T-cell (primary cell): Measurements from ENCODE around the gene MEGF10. TPM values are rescaled to one million over a fixed set of nuclear protein-coding genes. Genes with fewer than 3 reads are reported as not detected.
"Not testable (repeated sequence)": the region's sequence is repeated elsewhere in the genome, so short reads cannot be mapped to it uniquely, and the experiment has no call there.

Source experiments
- ATAC-seq, 4 experiments: fragments of 200-7000 bp in 3 of 4; fragments of 150-1000 bp in 1 of 4; cut with Tn5 transposase; replicated peaks in 1 of 4; 1 replicate in 3 of 4; 2 replicates in 1 of 4; pipeline ENCODE4 v1.10.0; 2021; ENCODE audit warnings: moderate library complexity in 3 of 4, mild to moderate bottlenecking in 2 of 4, moderate number of reproducible peaks in 1 of 4
- CTCF ChIA-PET, 2 donors: fragments of 300-600 bp; sonication (Branson Sonifier 250); formaldehyde crosslinking; loops; one replicate each; lab custom pipeline; 2022; ENCODE audit warnings: antibody characterized with exemption in 2 of 2; lab: Charles Lee
- POLR2A ChIA-PET, 2 donors: fragments of 300-600 bp; sonication (Branson Sonifier 250); formaldehyde crosslinking; loops; one replicate each; lab custom pipeline; 2022; ENCODE audit warnings: antibody characterized with exemption in 2 of 2; lab: Charles Lee
- DNase-seq, 35 experiments: peaks; one replicate each; pipeline versions ENCODE4 v3.0.0 to v3.0.0-alpha.2; 2013 to 2023
- H3K27ac ChIP-seq: one replicate; pipeline ENCODE4 v1.5.1; 2013; ENCODE audit warnings: low read length
- H3K27me3 ChIP-seq, 2 experiments: replicated peaks in 1 of 2; 1 replicate in 1 of 2; 2 replicates in 1 of 2; pipeline versions ENCODE4 v1.6.1 to v1.7.0; 2013; ENCODE audit warnings: low read length in 1 of 2, mixed read lengths in 1 of 2; ENCODE audit not compliant: control insufficient read depth in 2 of 2, insufficient read depth in 2 of 2; ENCODE audit errors: extremely low read depth in 1 of 2
- H3K36me3 ChIP-seq, 2 donors: 1 replicate in 1 of 2; 2 replicates in 1 of 2; pipeline versions ENCODE4 v1.6.1 to v1.7.0; 2013; ENCODE audit warnings: low read length in 1 of 2; ENCODE audit not compliant: control insufficient read depth in 2 of 2, insufficient read depth in 1 of 2; ENCODE audit errors: extremely low read depth in 1 of 2
- H3K4me1 ChIP-seq, 2 experiments: 1 replicate in 1 of 2; 2 replicates in 1 of 2; pipeline versions ENCODE4 v1.6.1 to v1.7.0; 2013; ENCODE audit warnings: low read length in 2 of 2, mixed read lengths in 1 of 2; ENCODE audit not compliant: insufficient read depth in 2 of 2, control insufficient read depth in 1 of 2; ENCODE audit errors: extremely low read depth in 1 of 2
- H3K4me3 ChIP-seq, 2 donors: 1 replicate in 1 of 2; 2 replicates in 1 of 2; pipeline versions ENCODE4 v1.5.1 to v1.7.0; 2013; ENCODE audit warnings: mild to moderate bottlenecking in 2 of 2, low read length in 1 of 2, moderate library complexity in 1 of 2; ENCODE audit not compliant: control insufficient read depth in 1 of 2; ENCODE audit errors: extremely low read depth in 1 of 2
- H3K9me3 ChIP-seq: 2 replicates; pipeline ENCODE4 v1.7.0; 2013
- H3K27ac Mint-ChIP-seq, 2 donors: one replicate each; pipeline ENCODE4 v1.8.0; 2020 to 2021; ENCODE audit warnings: mild to moderate bottlenecking in 2 of 2, mixed read lengths in 2 of 2
- H3K27me3 Mint-ChIP-seq, 2 donors: one replicate each; pipeline ENCODE4 v1.8.0; 2021 to 2022; ENCODE audit warnings: mixed read lengths in 2 of 2
- H3K36me3 Mint-ChIP-seq: one replicate; pipeline ENCODE4 v1.8.0; 2021; ENCODE audit warnings: mixed read lengths
- H3K4me1 Mint-ChIP-seq, 3 donors: one replicate each; pipeline ENCODE4 v1.8.0; 2020 to 2022; ENCODE audit warnings: mixed read lengths in 3 of 3, mild to moderate bottlenecking in 1 of 3
- H3K4me3 Mint-ChIP-seq, 3 donors: one replicate each; pipeline ENCODE4 v1.8.0; 2020 to 2022; ENCODE audit warnings: mild to moderate bottlenecking in 3 of 3, mixed read lengths in 3 of 3, moderate library complexity in 3 of 3
- H3K9me3 Mint-ChIP-seq, 3 donors: one replicate each; pipeline ENCODE4 v1.8.0; 2020 to 2022; ENCODE audit warnings: mixed read lengths in 3 of 3
- WGBS: methylation state at CpG from one replicate; pipeline ENCODE4 v1.1.5; 2013; ENCODE audit warnings: missing lambda C conversion rate; ENCODE audit not compliant: insufficient coverage; 5-methylcytosine and 5-hydroxymethylcytosine counted together
- total RNA-seq, 35 experiments: library from RNA in 6 of 35; stranded (reverse) in 6 of 35; fragments of 120-200 nt in 1 of 35; gene quantifications; one replicate each; pipeline versions ENCODE4 v1.2.1 to v1.2.4 and lab custom pipeline; 2013 to 2026

The MEGF10 gene
- total RNA-seq (under 1 TPM in 3 of 5 donors, not detected in 2; 0.06 to 0.89 (median 0.47) TPM), total RNA-seq (lab: John Stamatoyannopoulos, UW) (0 to 0.20 (median 0) reads per million in 29 experiments)
- total RNA-seq (2013), result 0.15 TPM

- peak in 1 of 4 experiments; percentile 12 for ATAC-seq
- Mint-ChIP-seq H3K4me1 (peaks cover 9 to 15% (median 12%) of the 10 kb centered on the region in 3 donors), H3K9me3 (peaks cover 4 to 12% (median 4%) of the 10 kb centered on the region in 3 donors), H3K27me3 (peaks cover 59 to 69% of the 10 kb centered on the region in 2 donors), H3K27ac (no peak within 1 kb of the TSS), H3K4me3 (peak within 1 kb of the TSS in 1 of 3 donors; percentile 53), H3K36me3 (no peaks in the 10 kb centered on the region)
- peaks cover 15 to 22% of the 10 kb centered on the region in 2 experiments for H3K27me3 ChIP-seq
- H3K27ac ChIP-seq, result no peak within 1 kb of the TSS
- H3K9me3 ChIP-seq, result no peaks in the 10 kb centered on the region
- peaks cover 0 to 8% of the 10 kb centered on the region in 2 experiments for H3K4me1 ChIP-seq
- ChIA-PET CTCF (no interaction called here), POLR2A (interaction anchor here in 1 of 2 donors (0.6 kb wide), 1 partner anchor 726 kb away, joined by 3 read pairs; no protein-coding TSS in a partner anchor)
- no peak within 1 kb of the TSS for H3K4me3 ChIP-seq
- 7% methylated on average over 58 of the region's 61 CpGs for WGBS
- DNase-seq, result peak in 2 of 35 experiments; percentile 2 to 3
- H3K36me3 ChIP-seq, result no peaks in the 10 kb centered on the region
Measured at GRCh38 chr5:127290019-127290945, at the start of gene MEGF10. MEGF10 (plus strand) TSS chr5:127290796; CDS start chr5:127331309, 40,513 bp downstream.

GRCh38 chr5:127243011-127243410 is 47.6 kb upstream of the MEGF10 start:
- ChIA-PET CTCF (no interaction called here), POLR2A (no interaction called here)
- no peak overlapping the region for H3K27ac ChIP-seq
- H3K27me3 Mint-ChIP-seq, result peaks cover 16 to 28% of the 10 kb centered on the region in 2 donors
- peaks cover 7 to 9% (median 7%) of the 10 kb centered on the region in 3 donors for H3K9me3 Mint-ChIP-seq
- H3K36me3 Mint-ChIP-seq, result peaks cover 8% of the 10 kb centered on the region
- no peaks in the 10 kb centered on the region for H3K4me1 ChIP-seq
- ATAC-seq (no peak), DNase-seq (no peak)
- no peak overlapping the region for H3K4me3 Mint-ChIP-seq
- WGBS, result no CpG with 5 or more reads among the region's 1 CpG
- H3K36me3 ChIP-seq, result no peaks in the 10 kb centered on the region
- H3K4me1 Mint-ChIP-seq, result no peaks in the 10 kb centered on the region
- H3K27ac Mint-ChIP-seq, result no peak overlapping the region
- H3K27me3 ChIP-seq, result no peaks in the 10 kb centered on the region
- no peak overlapping the region for H3K4me3 ChIP-seq
- H3K9me3 ChIP-seq, result no peaks in the 10 kb centered on the region

- Histone ChIP-seq H3K36me3 (no peaks in the 10 kb centered on the region), H3K4me3 (no peak overlapping the region), H3K4me1 (no peaks in the 10 kb centered on the region), H3K27me3 (peaks cover 0 to 5% of the 10 kb centered on the region in 2 experiments), H3K27ac (no peak overlapping the region), H3K9me3 (no peaks in the 10 kb centered on the region)
- ATAC-seq, result no peak
- H3K27ac Mint-ChIP-seq, result no peak overlapping the region
- DNase-seq, result no peak
- no peaks in the 10 kb centered on the region for H3K36me3 Mint-ChIP-seq
- no peaks in the 10 kb centered on the region for H3K4me1 Mint-ChIP-seq
- 100% methylated on average over 1 of the region's 3 CpGs for WGBS
- ChIA-PET CTCF (no interaction called here), POLR2A (no interaction called here)
- H3K4me3 Mint-ChIP-seq, result no peak overlapping the region
- peaks cover 3% of the 10 kb centered on the region in 2 donors for H3K27me3 Mint-ChIP-seq
- H3K9me3 Mint-ChIP-seq, result peaks cover 8 to 23% (median 11%) of the 10 kb centered on the region in 3 donors
Measured at GRCh38 chr5:127254729-127255284, 35.8 kb upstream of the MEGF10 start.

GRCh38 chr5:127256886-127257597 is 33.6 kb upstream of the MEGF10 start:
- ChIA-PET CTCF (interaction anchor here (0.6 kb wide), 2 partner anchors 50 to 427 kb away, joined by 3 to 4 read pairs; no protein-coding TSS in a partner anchor), POLR2A (interaction anchor here in 1 of 2 donors (0.6 kb wide), 1 partner anchor 870 kb away, joined by 5 read pairs; no protein-coding TSS in a partner anchor)
- no peak overlapping the region for H3K27ac ChIP-seq
- peaks cover 8 to 23% (median 11%) of the 10 kb centered on the region in 3 donors for H3K9me3 Mint-ChIP-seq
- peaks cover 0 to 5% of the 10 kb centered on the region in 2 experiments for H3K27me3 ChIP-seq
- H3K9me3 ChIP-seq, result no peaks in the 10 kb centered on the region
- H3K27ac Mint-ChIP-seq, result no peak overlapping the region
- ATAC-seq (no peak), DNase-seq (no peak)
- H3K4me1 ChIP-seq, result no peaks in the 10 kb centered on the region
- WGBS, result 86% methylated on average over 1 of the region's 2 CpGs
- no peak overlapping the region for H3K4me3 ChIP-seq
- no peaks in the 10 kb centered on the region for H3K4me1 Mint-ChIP-seq
- H3K36me3 Mint-ChIP-seq, result no peaks in the 10 kb centered on the region
- H3K27me3 Mint-ChIP-seq, result peaks cover 3 to 4% of the 10 kb centered on the region in 2 donors
- H3K4me3 Mint-ChIP-seq, result no peak overlapping the region
- H3K36me3 ChIP-seq, result no peaks in the 10 kb centered on the region

- ChIA-PET CTCF (no interaction called here), POLR2A (no interaction called here)
- H3K4me3 Mint-ChIP-seq, result no peak overlapping the region
- ATAC-seq, result no peak
- Histone ChIP-seq H3K27me3 (peaks cover 0 to 5% of the 10 kb centered on the region in 2 experiments), H3K36me3 (no peaks in the 10 kb centered on the region), H3K4me3 (no peak overlapping the region), H3K9me3 (no peaks in the 10 kb centered on the region), H3K27ac (no peak overlapping the region), H3K4me1 (no peaks in the 10 kb centered on the region)
- H3K36me3 Mint-ChIP-seq, result no peaks in the 10 kb centered on the region
- peaks cover 6 to 7% of the 10 kb centered on the region in 2 donors for H3K27me3 Mint-ChIP-seq
- no peak for DNase-seq
- no peak overlapping the region for H3K27ac Mint-ChIP-seq
- peaks cover 0 to 7% (median 0%) of the 10 kb centered on the region in 3 donors for H3K9me3 Mint-ChIP-seq
- 100% methylated on average over 1 of the region's 3 CpGs for WGBS
- H3K4me1 Mint-ChIP-seq, result no peaks in the 10 kb centered on the region
Measured at GRCh38 chr5:127260686-127261085, 29.9 kb upstream of the MEGF10 start.

- H3K36me3 ChIP-seq, H3K4me3 Mint-ChIP-seq, H3K36me3 Mint-ChIP-seq, H3K27ac ChIP-seq, DNase-seq, H3K4me1 ChIP-seq, ATAC-seq, H3K9me3 ChIP-seq, H3K27me3 ChIP-seq, H3K9me3 Mint-ChIP-seq, H3K4me1 Mint-ChIP-seq, H3K27ac Mint-ChIP-seq, POLR2A ChIA-PET, CTCF ChIA-PET, H3K4me3 ChIP-seq: not testable (repeated sequence)
- WGBS, result no CpG with 5 or more reads among the region's 1 CpG
- peaks cover 12 to 15% of the 10 kb centered on the region in 2 donors for H3K27me3 Mint-ChIP-seq
Measured at GRCh38 chr5:127265473-127265872, 25.1 kb upstream of the MEGF10 start.
